ENCODE results near the gene TMEM161A. TPM values are rescaled to one million over a fixed set of nuclear protein-coding genes. Genes with fewer than 3 reads are reported as not detected.
"Not testable (repeated sequence)": the region's sequence is repeated elsewhere in the genome, so short reads cannot be mapped to it uniquely, and the experiment has no call there.

TMEM161A gene
- polyA plus RNA-seq, 1 donor, result 26.1 TPM

DNA sequence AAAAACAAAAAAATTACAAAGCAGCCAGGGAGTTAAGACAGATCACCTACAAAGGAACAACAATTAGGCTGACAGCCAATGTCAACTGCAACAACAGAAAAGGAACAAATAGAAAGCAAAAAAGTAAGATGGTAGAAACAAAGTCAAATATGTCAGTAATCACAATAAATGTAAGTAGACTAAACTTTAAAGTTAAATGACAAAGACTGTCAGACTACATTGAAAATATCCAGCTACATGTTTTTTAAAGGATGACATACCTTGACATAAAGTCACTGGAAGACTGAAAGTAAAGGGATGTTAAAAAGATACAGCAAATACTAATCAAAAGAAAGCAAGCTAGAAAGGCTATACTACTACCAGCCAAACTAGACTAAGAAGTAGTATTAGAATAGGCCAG lies 14.9 kb downstream of the TMEM161A start:
- no peak for DNase-seq

DNA sequence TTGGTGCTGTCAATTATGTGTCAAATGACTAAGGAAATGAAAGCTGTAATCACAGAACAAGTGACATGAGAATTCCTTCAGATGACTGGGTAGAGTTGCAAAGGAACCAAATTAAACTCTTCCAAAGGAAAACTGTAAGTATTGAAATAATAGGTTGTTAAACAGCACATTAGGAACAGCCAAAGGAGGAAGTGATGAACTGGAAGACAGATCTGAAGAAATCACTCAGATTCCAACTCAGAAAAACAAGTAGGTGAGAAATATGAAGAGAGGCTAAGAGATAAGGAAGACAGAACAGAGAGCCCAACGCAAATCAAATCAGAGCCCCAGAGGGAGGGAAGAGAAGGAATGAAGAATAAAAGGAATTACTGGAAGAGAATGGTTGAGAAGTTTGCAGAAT lies 15.4 kb downstream of the TMEM161A start:
- DNase-seq, result no peak

DNA sequence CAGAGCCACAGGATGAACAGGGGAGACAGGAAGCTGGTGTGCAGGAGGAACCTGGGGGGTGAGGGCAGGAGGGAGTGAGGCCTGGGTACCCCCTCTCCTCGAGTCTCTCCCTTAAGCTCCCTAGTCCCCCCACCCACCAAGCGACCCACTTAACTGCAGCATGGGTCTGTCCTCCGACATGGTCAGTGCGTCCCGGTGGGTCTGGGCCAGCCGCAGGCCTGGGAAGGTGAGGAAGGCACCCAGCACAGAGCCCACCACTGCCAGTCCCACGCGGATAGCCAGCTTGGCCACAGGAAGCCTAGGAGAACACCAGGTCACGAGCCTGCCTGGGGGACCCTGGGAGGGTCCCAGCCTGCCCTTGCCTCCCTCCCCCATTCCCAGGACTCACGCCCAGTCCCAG lies 16.9 kb downstream of the TMEM161A start:
- DNase-seq, result no peak

DNA sequence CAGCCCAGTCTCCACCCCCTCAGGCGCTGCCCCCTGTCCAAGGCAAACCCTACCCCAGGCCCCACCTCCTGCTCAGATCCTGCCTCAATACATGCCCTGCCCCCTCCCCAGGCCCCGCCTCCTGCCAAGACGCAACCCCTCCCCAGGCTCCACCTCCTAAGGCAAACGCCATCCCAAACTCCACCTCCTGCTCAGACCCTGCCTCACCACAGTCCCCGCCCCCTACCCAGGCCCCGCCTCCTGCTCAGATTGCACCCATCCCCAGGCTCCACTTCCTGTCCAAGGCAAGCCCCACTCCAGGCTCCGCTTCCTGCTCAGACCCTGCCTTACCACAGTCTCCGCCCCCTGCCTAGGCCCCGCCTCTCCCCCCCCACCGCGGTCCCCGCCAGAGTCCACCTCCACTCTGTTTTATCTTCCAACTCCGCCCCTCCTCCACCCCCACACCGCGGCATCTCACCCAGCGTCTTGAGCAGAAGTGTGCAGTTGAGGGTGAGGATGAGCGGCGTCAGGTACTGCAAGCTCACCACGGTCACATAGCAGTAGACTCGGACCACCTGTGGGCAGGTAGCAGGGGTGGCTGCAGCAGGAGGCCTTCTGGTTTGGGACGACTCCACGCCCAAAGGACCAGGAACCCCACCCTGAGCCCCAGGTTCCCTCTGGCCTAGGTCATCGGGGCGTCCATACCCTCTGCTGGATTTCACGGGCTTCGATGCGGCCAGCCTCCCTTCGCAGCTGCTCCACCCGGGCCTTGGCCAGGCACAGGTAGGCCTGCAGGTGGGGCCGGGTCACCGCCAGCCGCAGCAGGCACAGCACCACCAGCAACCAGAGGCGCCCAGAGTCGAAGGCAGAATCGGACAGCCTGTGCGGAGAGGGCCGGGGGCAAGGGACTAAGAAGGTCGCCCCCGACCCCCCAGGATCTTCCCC lies 17.7 kb downstream of the TMEM161A start:
- peak; percentile 85 for DNase-seq

DNA sequence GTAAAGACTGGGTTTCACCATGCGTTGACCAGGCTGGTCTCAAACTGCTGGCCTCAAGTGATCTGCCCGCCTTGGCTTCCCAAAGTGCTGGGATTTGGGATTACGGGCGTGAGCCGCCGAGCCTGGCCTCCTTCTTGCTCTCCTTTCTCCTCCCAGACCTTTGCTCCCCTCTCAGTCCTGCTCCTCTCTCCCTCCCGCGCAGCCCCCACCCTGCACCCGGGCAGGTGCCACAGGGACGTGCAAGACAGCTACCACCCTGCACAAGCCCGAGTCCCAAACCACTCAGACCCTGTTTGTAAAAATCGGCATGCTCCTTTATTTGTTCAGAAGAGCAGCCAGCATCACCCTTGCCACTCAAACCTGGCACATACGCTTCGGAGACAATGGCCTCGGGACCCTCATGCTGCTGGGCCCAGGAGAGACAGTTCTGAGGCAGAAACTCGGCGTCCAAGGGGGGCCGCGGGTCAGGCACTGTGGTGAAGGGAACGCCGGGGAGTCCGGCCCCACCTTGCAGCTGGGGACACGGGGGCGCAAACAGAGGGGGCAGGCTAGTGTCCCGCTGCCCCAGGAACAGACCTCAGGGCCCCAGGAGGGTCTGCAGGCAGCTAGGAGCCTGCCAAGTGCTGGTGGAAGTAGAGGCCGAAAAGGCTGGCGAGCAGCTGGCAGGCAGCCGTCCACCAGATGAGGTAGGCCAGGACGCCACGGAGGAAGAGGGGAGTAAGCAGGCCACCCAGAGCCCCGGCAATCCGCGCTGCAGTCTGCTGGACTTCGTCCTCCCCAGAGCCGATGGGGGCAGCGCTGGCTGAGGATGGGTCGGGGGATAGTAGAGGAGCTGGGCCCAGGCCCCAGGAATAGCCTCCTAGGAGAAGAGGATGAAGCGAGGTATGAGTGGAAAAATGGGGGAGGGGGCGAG lies 18.7 kb downstream of the TMEM161A start:
- DNase-seq, result no peak

DNA sequence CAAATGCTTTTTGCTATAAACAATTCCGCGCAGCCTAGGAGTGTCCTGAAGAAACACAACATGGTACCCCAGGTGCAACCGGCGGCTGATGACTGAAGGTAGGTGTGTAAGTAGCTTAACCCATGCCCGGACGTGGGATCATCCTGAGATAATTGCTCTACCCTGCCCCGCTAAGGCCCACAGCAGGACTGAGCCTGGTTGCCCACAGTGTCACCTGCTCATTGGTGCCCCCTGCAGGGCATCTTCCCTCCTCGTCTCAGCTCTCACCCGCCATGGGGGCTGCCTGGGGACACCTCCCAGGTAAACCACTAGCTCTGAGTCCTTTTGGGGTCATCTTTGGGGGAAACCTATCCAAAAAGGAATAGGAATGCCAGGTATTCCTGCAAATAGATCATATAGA lies 22.3 kb downstream of the TMEM161A start:
- DNase-seq, result no peak

DNA sequence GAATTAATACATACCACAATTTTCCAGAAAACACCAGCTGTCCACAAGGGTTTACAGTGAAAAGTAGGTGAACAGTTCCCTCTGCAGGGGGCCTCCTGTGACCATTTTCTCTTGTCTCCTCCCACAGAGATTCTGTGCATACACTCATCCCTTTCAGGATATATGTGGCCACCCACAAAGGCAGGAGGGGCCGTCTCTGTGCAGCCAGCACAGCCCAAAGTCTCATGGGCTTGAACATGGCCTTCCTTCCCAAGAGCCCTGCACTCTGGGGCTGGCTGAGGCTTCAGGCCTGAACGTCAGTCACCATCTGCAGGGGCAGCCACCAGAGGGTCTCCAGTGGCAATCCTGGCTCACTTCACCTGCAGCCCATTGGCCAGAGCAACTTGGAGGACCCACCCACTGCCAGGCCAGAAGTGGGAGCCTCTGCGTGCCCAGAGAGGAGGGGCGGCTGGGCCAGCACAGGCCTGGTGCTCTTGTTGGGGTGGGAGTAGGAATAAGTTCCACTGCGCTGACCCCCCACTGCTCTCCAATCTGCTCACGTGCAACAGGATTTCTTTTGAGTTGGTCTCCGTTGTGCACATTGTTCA lies 25.1 kb downstream of the TMEM161A start:
- no peak for DNase-seq

DNA sequence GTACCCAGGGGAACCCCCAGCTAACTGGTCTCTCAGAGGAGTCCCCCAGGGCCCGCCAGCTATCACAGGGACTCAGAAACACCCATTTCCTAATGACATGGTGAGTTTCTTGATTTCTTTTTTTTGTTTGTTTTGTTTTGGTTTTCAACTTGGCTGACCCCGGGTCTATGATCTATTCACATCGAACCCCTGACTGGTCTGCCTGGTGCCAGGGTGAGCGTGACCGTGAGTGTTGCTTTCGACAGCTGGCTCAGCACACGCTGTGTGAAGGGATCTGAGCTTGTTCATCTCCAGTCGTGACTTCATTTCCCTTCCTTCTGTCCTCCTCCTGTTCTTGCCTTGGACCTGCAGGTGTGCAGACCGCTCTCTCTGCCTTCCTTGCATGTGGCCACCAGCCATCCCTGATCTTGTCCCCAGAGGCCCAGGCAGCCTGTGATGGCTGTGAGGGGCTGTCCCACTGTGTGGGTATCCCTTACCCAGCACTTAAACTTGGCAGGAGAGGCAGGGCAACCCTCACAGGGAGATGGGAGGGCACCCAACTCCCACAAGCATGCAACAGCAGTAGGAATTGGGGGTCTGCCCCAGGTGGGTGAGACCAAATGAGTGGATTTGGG lies 26.2 kb downstream of the TMEM161A start:
- no peak for DNase-seq

DNA sequence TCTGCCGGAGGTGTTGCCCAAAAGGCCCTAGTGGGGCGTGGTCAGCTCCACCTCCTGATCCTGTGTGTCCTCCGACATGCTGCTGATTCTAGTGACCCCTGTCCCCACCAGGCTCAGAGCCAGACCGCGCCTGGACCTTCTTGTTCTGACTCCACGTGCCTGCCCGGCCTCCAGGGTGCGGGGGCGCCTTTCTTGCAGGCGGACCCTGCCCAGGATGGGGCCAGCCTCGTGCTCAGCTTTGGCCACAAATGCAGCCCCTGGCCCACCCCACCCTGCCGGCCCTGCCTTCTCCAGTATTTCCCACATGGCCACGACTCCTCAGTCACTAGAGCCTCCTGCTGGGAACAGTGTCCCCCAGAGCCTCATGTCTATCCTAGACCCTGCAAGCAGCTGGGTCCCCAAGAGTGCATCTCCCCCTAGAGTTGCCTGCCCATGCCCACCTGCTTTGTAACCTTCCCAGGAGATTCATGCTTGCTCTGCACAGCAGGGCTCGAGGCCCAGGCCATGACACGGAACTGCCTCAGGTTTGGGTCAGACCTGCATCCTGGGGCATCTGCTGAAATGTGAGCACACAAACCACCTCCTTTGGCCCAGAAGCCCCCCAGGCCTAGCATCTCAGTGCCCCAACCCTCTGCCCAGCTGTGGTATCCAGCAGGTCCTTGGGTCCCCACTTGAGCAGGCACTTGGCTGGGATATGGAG lies 27.0 kb downstream of the TMEM161A start:
- no peak for DNase-seq

DNA sequence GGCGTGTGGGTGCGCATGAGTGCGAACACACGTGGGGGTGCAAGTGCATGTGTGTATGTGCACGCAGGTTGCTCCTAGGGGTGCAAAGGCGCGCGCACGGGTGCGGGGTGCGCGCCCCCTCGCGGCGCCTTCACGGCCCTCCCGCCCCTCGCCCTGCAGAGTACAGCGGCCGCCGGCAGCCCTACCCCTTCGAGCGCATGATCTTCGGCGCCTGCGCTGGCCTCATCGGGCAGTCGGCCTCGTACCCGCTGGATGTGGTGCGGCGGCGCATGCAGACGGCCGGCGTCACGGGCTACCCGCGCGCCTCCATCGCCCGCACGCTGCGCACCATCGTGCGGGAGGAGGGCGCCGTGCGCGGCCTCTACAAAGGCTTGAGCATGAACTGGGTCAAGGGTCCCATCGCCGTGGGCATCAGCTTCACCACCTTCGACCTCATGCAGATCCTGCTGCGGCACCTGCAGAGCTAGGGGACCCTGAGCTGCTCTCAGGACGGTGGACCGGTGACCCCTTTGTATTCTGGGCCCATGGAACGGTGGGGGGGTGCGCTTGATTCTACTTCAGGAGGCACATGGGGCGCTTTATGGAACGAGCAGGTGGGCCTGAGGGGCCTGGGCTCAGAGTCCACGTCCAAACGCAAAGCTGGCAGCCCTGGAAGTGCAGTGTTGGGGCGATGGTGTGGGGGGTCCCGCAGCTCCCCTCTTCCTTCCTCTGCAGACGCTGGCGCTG lies 27.7 kb downstream of the TMEM161A start:
- no peak for DNase-seq

DNA sequence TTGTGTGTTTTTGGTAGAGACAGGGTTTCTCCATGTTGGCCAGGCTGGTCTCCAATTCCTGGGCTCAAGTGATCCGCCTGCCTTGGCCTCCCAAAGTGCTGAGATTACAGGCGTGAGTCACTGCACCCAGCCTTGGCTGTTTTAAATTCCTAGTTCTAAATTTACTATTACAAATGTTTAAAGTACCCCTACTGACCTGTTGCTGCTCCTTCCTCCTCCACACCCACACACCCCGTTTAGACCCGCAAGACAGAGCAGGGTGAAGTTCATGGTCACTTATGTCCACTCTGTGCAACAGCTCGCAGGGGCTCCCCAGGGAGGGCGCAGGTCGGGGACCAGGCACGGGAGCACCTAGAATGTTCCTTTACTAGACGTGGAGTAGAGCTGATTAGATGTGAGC lies 28.7 kb downstream of the TMEM161A start:
- no peak for DNase-seq

DNA sequence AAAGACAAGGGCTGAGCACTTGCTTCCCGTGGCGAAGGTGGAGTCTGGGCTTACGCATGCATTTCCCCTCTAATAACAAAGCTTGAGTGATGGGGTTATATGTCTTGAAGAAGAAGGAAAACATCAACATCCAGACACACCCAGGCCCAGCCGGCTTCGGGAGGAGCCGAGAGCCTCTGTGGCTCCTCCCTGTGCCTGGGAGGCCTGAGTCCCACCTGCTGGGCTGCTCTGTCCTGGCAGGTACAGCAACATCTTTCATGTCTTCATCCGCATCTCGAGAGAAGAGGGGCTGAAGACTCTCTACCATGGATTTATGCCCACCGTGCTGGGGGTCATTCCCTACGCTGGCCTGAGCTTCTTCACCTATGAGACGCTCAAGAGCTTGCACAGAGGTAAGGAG lies 30.6 kb downstream of the TMEM161A start:
- no peak for DNase-seq

DNA sequence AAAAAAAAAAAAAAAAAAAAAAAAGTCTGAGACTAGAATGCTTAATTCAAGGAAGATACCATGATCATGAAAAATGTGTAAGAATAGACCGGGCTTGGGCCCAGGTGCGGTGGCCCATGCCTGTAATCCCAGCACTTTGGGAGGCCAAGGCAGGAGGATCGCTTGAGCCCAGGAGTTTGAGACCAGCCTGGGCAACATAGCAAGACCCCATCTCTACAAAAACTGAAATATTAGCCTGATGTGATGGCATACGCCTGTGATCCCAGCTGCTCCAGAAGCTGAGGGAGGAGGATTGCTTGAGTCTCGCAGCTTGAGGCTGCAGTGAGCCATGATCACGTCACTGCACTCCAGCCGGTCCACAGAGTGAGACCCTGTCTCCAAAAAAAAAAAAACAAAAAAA lies 31.3 kb downstream of the TMEM161A start:
- DNase-seq, result not testable (repeated sequence)

DNA sequence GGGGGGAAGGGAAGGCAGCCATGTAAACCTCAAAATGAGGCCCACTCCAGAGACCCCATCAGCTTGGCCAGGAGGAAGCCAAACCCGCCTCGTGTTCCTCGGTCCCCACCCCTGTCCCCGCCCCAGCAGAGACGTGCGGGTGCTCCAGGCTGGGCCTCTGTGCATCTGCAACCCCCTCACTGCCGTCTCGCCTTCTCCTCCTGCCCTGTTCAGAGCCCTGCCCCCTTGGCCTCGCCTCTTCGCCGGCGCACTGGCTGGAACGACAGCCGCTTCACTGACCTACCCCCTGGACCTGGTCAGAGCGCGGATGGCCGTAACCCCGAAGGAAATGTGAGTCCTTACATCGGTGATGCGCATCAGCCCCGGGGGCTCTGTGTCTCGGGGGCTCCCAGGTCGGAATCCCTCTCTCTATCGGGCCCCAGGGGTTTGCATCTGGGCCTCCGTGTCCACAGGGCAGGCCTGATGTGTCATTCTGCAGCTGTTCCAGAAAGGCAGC lies 32.2 kb downstream of the TMEM161A start:
- no peak for DNase-seq

DNA sequence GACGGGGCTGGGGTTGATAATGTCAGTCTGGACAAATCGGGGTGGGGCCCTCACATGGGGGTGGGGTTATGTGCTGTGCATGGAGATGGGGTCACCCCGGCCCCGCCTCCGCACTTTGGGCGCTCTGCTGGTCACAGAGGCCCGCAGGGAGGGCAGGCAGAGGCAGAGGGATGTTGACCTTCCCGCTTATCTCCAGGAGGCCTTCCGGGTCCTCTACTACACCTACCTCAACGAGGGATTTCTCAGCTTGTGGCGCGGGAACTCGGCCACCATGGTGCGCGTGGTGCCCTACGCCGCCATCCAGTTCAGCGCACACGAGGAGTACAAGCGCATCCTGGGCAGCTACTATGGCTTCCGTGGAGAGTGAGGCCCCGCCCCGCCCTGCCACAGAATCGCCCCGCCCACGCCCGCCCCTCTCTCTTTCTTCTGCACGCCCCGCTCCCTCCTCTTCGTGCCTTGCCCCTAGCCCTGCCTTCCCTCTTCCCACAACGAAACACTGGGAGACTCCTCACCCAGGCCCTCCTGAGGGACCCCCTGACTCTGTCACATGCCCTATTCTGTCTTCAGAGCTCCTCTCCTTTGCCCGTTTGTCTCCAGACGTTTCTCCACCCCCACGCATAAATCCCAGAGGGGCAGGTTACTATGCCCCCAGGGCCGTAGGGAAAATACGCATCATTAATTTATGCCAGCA lies 32.8 kb downstream of the TMEM161A start:
- DNase-seq, result peak; percentile 66

DNA sequence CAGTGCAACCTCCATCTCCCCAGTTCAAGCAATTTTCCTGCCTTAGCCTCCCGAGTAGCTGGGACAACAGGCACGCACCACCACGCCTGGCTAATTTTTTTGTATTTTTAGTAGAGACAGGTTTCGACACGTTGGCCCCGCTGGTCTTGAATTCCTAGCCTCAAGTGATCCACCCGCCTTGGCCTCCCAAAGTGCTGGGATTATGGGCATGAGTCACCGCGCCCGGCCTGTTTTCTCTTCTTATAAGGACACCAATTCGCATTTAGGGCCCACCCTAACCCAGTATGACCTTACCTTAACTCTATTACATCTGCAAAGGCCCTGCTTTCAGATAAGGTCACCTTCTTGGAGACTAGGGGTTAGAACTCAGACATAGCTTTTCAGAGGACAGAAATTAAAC lies 35.1 kb downstream of the TMEM161A start:
- DNase-seq, result no peak

DNA sequence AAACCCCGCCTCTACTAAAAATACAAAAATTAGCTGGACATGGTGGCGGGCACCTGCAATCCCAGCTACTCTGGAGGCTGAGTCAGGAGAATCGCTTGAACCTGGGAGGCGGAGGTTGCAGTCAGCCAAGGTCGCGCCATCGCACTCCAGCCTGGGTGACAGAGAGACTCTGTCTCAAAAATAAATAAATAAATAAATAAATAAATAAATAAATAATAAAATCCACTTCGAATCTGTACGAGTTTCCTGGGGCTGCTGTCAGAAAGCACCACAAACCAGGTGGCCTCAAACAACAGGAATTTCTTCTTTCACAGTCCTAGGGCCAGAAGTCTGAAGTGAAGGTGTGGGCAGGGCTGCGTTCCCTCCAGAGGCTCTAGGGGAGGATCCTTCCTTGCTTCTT lies 35.7 kb downstream of the TMEM161A start:
- not testable (repeated sequence) for DNase-seq

DNA sequence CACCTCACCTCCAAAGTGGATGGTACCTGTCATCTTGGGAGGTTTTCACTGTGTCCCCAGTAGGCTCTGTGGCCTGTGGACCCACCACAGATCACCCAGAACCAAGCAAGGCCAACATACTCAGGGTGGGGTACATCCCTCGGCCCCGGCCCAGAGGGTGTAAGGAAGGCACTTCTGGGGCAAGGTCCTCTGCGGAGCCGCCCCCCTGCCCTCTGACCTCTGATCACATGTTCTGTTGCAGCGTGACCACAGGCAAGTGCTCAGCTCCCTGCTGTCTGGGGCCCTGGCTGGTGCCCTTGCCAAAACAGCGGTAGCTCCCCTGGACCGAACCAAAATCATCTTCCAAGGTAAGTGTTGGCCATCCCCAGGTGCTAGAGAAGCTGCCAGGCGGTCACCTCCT lies 36.7 kb downstream of the TMEM161A start:
- DNase-seq, result no peak

DNA sequence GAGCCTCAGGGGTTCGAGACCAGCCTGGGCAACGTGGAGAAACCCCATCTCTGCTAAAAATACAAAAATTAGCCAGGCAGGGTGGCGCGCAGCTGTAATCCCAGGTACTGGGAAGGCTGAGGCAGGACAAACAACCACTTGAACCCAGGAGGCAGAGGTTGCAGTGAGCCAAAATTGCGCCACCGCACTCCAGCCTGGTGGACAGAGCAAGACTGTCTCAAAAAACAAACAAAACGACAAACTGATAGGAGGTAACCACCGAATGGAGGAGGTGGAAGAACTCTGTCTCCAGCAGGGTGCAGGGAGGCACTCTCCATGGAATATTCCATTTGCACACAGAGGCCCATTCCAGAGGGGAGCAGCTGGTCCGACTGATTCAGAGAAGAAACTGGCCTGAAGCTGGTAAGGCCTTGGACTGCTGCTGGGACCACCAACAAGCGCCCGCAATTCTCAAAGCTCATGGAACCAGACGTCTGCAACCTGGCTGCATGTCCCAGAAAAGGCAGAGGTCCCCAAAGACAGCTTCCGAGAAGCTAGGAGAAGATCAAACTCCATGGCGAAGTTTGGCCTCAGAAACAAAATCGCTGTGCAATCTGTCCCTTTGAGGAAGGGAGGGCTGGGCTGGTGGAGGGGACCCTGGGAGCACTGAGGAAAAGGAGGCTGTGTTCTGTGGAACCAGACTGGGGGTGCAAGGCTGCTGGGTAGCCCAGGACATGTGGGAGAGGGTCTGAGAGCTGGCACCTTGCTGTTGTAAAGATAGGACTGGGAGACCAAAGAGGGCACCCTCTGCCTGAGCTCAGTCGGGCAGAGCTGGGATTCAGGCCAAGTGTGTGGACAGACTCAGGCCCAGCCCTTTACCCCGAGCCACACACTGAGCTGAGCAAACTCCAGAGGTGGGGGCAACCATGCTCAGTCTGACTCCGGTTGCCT lies 39.3 kb downstream of the TMEM161A start:
- DNase-seq, result no peak

Data from left kidney (tissue), 2 donors.